Glomerular visceral epithelial cell (primary cell): ENCODE measurements around the gene DNAJC6.
A peak's percentile ranks its signal among the peaks of the same experiment; 100 is the strongest.
"Not testable (repeated sequence)": the region's sequence is repeated elsewhere in the genome, so short reads cannot be mapped to it uniquely, and the experiment has no call there.

Experiments used
- DNase-seq: peaks from one replicate; pipeline ENCODE4 v3.0.0-alpha.2; 2016; ENCODE audit errors: extremely low spot score

Gene DNAJC6

DNA sequence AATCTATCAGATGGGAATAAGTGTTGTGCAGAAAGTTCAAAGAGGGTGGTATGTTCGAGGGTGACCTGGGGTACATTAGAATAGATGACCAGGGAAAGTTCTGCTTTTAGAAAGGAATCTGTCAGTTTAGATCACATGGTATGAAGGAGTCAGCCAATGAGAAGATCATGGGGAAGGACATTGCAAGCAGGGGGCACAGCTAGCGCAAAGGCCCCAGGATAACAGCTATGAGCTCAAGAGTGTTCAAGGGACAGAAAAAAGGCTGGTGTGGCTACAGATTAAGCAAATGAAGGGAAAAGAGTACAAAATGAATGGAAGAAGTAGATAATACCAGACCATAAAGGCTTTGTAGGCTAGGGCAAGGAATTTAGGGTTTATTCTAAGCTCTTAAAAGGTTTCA, 119.7 kb downstream of the DNAJC6 start:
- no peak for DNase-seq

DNA sequence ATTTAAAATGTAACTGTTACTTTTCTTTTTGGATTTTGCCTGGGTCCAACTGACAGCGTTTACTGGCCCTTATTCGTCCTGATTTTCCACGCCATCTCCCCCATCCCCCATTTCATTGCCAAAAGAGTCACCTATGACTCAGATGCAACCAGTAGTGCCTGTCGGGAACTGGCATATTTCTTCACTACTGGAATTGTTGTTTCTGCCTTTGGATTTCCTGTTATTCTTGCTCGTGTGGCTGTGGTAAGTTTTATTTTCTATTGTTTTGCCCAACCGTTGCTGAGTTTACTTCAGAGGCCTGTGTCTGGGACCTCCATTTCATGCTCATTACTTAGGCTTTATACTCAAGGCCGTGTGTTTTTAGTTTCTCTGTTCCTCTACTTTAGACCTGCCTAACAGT, 120.5 kb downstream of the DNAJC6 start:
- DNase-seq = peak; percentile 74

DNA sequence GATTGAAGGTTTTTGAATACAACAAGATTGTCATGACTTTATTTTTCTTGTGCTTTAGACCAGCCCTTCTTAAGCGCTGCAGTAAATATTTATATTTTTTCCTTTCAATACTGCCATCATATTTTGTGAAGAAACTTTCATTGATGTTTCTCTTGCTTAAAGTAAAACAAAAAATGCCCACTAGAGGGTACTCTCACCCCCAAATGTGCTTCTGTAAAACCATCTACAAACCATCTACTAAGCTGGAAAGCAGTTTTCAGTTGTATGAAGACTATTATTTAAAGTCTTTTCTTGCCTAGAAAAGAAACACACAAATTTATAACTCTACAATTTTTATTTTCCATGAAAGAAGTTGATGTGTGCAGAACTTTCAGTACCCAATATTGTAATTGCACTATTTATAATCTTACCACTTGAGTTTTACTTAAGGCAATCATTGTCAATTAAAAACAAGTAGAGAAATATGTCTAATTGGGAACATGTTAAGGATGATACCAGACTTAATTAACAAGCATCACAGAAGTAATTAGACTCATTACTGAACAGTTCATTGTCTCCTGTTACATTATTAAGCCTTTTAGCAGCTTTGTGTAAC, 121.9 kb downstream of the DNAJC6 start:
- DNase-seq = peak; percentile 51

DNA sequence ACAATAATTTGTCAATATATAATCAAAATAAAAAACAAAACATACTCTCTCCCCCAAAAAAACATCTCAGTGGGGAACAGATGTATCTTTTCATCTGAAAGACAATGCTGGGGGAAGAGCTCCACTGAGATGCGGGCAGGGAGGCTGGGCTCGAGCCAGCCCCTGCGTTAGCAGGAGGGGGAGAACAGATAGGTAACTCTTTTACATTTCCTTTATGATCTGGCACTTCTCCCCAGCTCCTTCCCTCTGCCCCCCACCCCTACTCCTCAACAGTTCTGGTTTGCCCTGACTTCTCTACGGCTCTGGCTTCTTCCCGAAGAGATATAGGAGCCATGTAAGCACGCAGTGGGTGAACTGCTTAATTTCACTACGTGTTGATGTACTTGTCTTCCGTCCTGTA, 123.6 kb downstream of the DNAJC6 start:
- no peak for DNase-seq

DNA sequence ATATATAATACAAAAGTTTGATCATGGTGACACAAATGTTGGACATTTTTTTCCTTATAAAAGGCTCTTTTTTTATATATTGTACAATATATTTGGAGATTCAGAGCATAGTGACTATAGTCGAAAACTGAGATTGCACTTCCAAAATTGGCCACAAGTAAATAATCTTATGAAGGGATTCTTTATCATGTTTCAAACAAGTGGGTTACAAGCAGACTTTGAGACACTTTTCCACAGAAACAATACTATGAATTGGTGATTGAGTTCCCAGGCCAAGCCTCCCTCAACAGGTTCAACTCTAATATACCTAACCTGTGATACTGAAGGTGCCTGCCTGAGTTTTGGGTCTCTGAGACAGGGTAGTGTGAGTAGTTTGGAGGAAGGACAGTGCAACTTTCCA, 124.9 kb downstream of the DNAJC6 start:
- DNase-seq = no peak

DNA sequence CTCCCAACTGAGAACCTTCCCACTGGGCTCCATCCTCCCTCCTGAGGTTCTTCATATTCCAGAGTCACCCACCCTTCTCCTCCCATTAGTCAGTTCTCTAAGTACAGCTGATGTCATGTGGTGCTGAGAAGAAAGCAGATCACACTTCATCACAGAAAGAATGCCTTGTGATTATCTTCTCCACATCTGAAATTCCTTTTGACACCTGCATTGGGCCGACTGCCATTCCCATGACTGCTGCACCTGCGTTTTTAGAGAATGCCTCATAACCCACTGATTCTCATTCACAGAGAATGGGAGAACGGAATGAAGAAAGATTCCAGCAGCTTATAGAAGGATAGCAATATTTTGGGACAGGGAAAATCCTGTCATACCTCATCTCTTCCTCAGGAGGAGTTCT, 125.4 kb downstream of the DNAJC6 start:
- DNase-seq = no peak

DNA sequence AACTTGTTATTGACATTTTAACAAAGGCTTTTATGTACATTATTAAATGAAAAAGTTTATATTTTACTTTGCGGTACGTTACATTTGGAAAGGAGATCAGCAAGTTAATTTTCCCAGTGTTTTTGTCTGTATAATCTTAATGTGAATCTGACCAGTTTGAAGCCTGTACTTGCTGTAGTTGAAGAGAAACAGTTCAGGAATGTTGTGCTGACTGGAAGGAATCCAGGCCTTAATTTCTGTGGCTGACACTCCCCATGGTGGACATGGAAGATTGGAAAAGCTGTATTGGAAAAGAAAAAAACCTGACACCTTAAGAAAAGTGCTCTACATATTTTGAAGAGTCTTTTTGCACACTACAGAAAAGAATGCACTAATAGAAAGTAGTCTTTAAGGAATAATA, 126.6 kb downstream of the DNAJC6 start:
- no peak for DNase-seq

DNA sequence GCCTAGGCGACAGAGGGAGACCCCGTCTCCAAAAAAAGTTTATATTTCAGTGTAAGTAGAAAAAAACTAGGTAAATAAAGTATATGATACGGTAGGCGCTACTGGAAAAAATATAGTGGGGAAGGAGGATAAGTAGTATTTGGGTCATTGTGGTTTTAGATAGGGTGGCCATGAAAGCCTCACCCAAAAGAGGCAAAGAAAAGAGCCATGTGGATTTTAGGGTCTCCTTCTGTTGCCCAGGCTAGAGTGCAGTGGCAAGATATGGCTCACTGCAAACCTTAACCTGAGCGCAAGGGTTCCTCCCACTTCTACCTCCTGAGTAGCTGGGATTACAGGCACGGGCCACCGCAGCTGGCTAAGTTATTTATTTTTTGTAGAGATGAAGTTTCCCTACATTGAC, 128.3 kb downstream of the DNAJC6 start:
- no peak for DNase-seq

DNA sequence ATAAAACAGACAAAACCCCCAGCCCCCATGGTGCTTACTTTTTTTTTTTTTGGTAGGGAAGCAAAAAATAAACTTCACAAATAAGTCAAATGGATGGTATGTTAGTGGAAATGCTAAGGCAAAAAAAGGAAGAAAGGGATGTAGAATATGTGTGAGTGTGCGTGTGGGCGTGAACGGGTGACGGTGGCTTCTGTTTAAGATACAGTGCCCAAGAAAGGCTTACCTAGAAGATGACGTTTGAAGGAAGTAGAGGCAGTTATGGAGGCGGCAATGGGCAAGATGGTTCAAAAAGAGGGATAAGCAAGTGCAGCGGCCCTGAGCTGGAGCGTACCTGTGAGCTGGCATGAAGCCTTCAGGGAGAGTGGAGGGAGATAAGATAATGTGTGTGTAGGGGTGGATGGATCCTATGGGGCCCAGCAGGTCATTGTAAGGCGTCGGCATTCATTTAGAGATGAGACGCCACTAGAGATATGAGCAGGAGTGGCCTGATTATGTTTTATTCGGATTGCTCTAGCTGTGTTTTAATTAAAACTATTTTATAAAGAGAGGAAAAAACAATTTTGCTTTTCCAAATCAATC, 131.1 kb downstream of the DNAJC6 start:
- DNase-seq = no peak

DNA sequence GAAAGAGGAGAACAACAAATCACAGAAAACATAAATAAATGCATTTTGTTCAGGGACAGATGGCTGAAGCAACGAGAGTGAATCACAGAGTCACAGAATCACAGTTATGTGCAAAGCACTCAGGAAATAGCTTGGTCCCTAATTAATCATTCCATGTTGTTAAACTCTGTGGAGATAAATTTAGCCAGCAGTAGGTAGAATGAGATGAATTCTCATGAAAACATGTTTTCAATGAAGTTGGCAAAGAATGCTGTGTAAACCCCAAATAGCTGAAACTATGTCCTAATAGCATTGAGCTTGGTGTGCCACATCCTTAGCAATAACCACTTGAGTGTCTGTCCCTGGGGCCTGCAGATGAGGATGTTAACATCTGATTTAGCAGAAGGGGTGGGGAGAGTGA, 131.6 kb downstream of the DNAJC6 start:
- no peak for DNase-seq

DNA sequence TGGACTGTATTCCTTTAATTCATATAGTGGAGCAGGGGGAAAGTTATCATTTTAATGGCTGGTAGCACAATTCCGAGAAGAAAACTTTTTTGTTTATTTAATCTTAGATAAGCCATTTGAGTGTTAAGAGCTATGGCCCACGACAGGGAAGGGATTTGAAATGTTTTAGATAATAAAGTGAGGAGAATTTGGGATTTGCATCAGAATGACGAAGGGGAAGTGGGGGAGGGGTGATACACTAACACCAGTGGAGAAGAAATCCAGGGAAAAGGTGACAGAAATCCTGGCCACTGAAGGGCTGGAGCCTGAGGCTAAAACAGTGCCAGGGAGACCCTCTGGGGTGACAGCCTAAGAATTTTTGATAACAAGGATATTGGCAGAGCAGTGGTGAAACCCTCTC, 132.1 kb downstream of the DNAJC6 start:
- DNase-seq = no peak

DNA sequence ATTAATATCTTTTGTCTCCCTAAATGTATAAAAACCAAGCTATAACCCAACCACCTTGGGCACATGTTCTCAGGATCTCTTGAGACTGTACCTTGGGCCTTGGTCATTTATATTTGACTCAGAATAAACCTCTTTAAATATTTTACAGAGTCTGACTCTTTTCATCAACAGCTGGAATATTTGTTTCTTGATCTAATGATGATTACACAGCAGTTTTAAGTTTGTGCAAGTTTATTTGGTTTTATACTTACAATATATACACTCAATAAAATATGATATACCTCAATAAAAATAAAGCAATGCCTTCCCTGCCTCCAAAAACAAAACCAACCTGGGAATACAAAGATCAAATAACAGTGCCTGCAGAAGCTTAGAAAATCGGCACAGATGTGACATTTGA, 133.1 kb downstream of the DNAJC6 start:
- DNase-seq = no peak

DNA sequence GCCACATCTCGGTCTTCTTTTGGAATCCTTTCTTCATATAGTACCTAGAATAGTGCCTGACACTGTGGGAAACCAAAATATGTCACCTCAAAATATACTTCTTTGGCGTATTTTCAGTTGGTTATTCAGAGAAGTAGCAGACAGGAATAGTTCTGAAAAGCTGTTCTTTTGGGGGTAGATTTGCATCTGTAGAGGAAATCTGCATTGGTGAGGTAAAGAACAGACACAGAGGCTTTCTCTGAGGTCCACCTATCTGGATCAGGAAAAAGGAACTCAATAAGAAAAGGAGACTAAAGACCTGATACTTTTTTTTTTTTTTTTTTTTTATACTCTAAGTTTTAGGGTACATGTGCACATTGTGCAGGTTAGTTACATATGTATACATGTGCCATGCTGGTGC, 134.3 kb downstream of the DNAJC6 start:
- no peak for DNase-seq

DNA sequence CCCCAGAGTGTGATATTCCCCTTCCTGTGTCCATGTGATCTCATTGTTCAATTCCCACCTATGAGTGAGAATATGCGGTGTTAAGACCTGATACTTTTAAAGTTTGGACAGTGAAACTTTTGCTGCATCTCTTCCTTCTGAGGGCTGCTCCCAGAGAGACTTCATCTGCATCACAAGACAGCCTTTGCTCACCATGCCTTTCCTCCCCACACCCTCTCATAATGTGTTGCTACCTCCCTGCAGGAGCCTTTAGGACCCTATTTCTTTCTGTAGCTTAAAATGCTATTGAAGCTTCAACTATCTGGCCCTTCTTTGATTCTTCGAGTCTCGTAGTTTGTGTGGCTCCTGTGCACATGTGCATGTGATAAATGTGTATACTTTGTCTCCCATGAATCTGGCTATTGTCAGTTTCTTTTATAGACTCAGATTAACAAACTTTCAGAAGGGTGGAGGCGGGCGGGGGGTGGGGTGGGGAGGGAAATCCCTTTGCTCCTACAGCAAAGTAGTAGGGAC, 134.8 kb downstream of the DNAJC6 start:
- DNase-seq = no peak

DNA sequence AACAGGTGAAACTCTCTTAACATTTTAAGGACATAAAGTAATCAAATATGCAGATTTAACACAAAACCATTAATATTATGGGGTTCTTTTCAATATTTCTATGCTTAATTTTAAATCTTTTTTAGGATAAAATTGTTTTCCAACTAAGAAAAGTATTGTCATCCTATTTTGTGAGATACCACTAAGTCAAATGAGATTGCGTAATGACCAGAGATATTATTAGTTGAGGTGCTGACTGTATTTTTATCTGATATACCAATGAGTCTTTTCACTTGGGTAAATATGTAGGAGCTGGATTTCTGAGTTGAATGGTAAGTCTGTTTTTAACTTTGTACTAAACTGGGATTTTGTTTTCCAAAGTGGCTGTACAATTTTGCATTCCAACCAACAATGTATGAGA, 136.5 kb downstream of the DNAJC6 start:
- no peak for DNase-seq

DNA sequence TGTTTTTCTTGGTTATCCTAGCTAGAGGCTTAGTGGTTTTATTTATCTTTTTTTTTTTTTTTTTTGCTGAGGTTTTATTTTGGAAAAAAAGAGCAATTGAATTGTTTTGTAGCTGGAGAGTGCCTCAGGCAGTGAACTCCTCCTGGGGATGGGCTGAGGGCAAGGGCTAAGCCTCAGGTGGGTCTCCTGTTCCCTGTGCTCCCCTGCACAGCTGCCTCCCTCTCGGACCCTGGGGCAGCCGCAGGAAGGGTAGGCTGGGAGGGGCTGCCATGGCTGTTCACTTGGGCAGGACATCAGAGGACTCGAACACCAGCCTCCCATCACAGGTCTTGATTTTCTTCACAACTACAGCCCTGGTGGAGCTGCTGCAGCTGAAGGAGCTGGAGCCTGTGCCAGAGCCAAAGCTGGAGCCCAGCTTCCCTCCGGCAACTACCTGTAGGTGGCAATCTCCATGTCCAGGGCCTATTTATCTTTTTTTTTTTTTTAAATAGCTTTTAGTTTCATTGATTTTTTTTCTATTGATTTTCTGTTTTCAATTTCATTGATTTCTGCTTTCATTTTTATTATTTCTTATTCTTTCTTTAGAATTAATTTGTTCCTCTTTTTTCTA, 140.0 kb downstream of the DNAJC6 start:
- DNase-seq = no peak

DNA sequence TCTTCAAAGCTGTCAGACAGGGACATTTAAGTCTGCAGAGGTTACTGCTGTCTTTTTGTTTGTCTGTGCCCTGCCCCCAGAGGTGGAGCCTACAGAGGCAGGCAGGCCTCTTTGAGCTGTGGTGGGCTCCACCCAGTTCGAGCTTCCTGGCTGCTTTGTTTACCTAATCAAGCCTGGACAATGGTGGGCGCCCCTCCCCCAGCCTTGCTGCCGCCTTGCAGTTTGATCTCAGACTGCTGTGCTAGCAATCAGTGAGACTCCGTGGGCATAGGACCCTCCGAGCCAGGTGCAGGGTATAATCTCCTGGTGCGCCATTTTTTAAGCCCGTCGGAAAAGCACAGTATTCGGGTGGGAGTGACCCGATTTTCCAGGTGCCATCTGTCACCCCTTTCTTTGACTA, 146.3 kb downstream of the DNAJC6 start:
- not testable (repeated sequence) for DNase-seq

DNA sequence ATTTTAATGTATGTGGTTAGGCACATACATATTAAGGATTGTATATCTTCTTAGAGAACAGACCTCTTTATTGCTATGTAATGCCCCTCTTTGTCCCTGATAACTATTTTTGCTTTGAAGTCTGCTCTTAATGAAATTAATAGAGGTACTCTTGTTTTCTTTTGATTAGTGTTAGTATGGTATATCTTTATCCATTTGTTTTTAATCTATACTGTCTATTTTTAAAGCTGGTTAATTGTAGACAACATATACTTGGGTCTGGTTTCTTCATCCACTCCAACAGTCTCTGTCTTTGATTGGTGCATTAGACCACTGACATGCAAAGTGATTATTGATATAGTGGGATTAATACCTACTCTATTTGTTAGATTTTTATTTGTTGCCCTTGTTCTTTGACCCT, 147.1 kb downstream of the DNAJC6 start:
- no peak for DNase-seq

DNA sequence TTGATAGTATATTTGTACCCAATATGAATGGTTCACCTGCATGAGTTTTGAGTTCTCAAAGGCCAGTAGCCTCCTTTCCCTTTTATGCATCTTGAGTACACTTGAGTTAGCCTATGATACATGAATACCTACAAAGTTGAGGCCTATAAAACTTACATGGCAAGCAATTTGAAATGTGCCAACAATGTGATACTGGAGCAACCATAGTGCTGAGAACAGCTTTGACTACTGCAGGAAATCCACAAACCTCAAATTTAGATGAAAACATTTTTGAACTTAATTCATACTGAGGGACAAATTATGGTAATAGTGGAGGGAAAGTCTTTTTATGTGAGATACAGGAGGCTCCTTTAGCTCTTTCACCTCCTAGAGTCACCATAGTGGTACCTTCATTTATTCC, 148.5 kb downstream of the DNAJC6 start:
- no peak for DNase-seq

DNA sequence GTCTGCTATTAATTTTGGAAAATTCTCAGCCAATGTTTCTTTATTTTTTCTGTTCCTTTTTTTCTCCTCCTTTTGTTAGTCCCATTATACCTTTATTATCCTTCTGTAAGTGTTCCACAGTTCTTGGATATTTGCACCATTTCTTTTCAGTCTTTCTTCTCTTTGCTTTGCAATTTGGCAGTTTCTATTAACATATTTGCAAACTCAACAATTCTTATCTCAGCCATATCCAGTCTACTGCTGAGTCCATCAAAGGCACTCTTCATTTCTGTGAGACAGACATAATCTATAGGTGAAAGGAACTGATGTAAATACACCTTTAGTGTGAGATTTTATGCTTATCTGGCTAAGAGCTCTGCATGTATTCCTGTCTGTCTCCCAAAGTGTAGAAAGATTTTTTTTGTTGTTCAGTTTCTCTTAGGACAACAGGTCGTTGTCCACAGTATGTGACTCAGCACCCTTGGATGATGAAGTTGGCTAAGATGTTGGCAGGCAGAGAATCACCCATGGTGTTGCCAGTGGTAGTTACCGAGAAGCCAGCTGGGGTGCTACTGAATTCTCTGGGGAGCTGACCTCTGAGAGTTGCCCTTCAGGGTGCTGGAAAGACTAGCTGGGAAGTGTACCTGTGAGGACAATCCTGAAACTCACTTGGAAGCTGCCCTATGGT, 149.5 kb downstream of the DNAJC6 start:
- no peak for DNase-seq

DNA sequence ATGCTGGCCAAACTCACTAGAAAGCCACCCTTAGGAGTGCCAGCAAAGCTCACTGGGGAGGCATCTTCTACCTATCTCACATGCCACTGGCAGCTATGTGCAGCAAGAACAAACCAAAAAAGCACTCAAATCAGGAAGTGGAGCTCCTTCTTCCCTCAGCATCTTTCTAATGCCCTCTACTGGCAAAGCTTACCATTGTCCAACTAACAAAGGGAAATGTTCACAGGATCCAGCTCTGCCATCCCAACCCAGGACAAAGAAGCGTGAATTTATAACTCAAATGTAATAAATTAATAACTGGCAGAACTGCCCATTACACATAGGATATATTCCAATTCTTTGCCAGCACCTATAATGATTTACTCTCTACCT, 150.0 kb downstream of the DNAJC6 start:
- DNase-seq = peak; percentile 32
